GM19467 (cell line): ENCODE results near the gene PTPRG.

Experiments used
- ATAC-seq: cut with Tn5 transposase; IDR thresholded peaks from one replicate; pipeline ENCODE4 v1.9.1; 2021; ENCODE audit warnings: mild to moderate bottlenecking, moderate library complexity; ENCODE audit not compliant: unreplicated experiment

Gene PTPRG

DNA sequence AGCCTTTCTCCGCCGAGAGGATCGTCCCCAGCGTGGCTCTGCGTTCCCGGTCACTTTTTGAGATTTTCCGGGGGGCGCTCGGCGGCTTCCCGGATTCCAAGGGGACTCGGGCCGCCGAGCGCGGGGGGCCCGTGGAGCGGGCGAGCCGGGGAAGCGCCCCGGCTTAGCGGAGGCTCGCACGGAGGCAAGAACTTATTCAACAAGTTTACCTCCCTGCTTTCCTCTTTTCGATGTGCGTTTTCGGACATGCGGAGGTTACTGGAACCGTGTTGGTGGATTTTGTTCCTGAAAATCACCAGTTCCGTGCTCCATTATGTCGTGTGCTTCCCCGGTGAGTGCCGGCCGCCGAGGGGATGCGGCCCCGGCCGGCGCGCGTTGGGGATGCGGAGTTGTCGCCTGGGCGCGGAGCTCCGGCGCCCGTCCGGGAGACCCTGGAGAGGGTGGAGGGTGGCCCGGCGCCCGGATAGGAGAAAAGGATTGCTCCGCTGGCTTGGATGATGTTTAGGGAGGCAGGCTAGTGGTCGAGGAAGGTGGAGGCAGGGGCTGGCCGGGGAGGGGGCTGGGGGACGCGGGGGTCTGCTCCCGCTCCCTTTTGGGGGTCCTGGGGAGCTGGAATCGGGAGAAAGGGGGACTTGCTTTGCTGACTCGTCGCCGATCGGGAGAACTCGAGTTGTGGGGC is 810 bp downstream of the PTPRG start:
- ATAC-seq = no peak

DNA sequence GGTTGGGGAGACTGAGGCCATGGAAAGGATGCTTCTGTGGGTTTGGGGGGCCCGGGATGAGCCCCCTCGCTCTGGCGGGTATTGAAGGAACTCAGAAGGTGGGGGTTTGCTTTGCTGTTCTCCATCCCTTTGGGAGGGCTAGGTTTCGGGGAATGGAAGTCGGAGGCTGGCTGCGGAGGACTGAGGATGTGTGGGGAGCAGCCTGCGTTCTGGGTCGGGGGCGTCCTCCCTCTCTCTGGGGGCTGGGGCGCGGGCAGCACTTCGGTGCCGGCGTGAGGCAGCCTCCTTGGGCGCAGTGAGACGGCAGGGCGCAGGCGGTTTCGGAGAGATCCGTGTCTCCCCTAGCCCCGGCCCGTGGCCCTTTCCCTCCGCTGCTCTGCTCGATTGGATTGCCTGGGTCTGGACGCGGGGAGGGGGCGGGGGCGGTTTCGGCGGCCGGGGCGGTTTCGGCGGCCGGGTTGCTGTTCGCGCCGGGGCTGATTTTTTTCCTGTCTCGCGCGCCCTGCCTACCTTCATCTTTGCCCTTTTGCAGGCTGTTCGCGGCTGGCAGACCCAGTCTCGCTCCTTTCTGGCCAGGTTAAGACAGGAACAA is 1.4 kb downstream of the PTPRG start:
- ATAC-seq = no peak

DNA sequence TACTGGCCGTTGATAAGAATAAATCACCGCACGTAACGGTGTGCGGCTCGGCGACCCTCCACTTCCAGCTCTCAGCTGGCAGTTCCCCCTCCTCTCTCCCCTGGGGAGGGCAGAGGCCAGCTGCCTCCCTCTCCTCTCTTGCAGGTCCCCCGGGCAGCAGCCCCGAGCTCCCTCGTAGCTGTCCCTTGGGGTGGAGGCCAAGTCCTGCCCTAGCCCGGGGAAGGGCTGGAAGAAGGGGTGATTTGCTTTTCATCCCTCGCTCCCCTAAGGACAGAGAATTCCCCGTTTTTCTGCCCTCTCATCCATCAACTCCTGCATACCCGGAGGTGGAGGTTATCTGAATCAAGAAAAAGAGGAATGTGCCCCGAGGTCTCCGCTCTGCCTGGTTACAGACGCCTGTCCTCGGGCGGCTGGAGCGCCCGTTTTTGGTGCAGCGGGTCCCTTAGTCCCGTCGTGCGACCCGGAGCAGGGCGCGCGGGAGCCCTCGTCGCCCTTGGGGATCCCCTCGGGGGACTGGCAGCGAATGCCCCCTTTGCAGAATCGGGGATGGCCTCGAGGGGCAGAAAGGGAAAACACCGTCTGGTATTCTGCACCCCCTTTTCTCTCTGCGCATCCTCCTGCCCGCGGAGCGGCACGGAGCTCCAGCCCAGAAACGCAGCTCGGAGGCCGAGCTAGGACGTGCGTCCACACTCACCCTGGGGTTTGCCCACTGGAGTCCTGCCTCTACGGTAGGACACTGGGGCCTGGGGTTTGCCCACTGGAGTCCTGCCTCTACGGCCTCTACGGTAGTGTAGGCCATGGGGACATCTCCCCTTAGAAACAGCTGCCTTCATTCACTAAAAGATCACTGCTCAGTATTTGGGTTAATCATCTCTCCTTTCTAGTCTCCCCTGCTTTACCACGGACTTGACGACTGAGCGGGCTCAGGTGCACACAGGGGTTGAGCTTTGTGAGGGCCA is 2.2 kb downstream of the PTPRG start:
- ATAC-seq = no peak

DNA sequence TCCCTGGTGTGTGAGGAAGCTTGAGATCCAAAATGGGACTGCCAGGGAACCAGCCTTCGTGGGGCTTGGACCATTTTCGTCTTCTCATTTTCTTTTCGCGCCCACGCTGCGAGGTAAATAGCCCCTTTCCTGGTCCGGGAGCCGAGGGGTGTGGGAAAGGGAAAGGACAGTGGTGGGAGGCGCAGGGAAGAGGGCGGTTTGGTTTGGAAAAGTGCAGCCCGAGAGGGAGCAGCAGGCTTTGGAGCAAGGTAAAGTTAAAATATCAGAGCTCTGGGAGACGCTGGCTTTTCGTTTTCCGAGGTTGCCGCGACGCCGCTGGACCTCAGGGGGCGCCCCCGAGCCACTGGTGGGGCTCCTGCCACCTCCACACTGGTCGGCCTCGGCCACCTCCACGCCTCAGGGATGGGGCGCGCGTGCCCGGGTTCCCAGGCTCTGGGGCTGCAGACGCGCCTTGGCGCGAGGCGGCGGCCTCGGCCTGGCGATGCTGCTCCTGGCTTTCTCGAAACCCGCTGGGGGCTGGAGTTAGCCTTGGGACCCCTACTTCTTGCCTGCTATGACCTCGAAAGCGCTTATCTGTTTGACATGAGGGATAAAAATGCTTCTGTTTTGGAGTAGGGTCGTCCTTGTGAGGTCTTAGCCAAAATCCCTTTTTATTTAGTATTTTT is 3.2 kb downstream of the PTPRG start:
- no peak for ATAC-seq

DNA sequence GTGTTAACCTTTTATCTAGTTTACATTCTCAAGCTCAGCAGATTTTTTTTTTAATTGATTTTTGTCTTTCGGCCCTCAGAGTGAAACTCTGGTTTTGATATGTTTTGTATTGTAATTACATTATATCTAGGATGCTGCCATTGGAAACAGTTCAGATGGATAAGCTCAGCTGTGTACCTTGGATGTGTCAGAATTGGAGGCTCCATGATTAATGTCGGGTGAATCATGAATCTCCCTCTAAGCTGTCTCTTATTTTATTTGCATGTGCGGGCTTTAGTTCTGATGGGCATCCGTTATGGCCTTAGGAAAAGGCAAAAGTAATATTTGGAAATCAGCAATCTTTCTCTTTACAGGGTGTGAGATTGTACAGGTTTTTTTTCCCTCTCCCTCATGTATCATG is 4.2 kb downstream of the PTPRG start:
- no peak for ATAC-seq

DNA sequence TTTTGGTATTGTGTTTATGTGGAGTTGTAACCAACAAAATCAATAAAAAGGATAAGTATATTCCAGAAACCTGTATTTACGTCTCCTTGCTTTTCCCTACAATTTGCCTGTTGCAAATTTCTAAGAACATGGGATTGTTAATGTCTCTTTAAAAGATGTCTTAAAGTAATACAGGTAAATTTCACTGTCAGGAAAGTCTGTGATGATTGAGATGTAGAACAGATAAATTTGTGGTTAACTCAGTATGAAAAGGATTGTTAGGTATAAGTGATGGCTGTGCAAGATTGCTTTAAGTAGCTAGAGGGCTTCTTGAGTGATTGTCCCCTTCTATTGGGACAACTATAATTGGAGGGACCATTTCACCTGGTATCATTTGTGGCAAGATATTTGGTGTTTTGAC is 6.8 kb downstream of the PTPRG start:
- ATAC-seq = no peak

DNA sequence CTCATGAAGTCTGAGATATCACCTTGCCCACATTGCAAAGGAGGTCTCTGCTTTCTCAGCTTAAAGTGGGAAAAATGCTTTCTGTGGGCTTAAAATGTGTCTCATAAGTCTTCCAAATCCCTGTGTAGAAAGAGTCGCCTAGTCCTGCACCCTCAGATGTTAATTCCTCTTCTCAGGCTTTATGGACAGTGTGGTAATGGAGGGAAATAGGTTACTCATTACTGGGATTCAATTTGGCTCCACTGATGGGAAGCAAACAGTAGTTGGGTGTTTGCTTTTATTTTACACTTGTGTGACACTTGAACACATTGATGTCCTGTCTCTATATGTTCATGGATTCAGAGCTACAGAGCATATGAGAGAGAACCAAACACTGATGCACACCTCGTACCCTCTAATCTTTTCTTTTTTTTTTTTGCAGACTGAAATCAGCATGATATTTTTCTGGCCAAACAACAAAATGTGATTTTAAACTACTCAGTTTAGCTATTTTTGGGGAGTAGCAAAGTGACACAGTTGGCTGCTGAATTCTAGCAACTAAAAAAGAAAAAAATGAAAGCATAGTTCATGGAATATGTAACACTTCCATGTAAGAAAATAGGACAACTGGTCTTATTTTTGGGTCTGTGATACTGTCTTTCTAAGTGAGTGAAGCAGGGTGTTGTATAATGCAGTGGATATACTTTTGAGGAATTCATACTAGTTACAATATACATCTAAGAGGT is 8.6 kb downstream of the PTPRG start:
- no peak for ATAC-seq

DNA sequence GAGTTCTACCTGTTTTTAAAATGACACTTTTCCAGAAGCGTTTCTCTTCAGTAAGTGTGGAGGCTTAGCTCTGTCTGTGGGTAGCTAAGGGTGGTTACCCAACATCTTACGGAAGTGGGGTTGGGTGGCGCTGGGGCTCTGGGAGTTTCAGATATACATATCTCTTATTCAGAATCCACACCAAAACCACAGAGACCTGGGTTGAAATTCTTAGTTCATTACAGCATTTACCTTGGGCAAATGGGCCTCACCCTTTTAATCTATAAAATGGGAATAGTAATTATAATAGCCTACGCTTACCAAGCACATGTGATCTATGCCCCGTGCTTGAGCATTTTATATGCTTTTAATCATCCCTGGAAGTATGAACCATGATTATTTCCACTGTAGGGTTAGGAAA is 9.4 kb downstream of the PTPRG start:
- no peak for ATAC-seq

DNA sequence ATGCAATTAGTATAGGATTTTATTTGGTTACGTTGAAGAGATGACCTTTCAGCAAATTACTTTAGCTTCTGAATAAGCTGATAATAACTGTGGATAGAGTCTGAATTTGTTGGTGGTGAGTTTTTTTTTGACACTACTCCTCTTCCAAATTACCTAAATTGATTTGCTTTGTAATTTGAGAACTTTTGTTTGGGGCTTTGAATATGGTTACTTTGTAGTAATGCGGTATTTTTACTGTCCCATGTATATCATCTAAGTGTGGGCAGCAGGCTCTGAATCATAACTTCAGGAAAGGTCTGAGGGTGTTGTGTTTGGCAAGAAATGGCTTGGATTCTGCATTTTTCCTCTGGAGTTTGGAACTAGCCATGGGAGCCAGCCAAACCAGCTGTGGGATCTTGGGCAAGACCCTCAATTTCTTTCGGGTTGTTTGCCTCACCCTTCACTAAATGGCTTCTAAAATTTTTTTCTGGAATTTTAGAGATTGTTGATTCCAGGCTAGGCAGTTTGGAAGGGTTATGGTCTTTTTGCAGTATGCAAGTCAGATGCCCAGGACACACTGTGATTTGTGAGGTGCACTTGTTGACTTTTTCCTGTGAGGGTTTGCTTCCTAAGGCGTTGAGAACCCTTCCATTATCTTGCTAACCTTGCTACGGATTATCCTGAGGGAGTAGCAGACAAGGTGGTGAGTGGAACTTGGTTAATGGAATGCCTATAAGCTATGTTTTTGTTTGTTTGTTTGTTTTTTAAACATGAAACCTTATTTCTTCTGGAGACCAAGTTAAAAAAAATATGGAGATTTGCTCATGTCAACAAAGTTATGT is 10.4 kb downstream of the PTPRG start:
- ATAC-seq = no peak

DNA sequence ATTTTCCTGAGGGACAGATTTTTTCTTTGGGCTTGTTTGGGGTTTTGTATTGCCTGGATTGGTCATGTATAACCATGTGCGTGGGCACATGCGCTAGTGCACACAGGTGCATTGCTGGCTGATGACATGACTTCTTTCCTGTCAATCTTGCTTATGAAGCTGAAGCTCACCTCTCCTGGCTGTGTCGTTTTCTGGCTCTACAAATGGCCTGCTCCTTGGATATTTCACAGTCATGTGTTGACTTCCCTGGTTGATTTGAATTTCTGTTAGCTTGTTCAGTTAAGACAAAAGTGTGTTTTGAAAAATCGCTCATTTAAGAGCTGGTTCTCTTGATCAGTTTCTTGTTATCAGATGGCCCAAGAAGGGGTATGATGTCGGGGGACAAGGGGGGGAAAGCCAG is 11.5 kb downstream of the PTPRG start:
- ATAC-seq = no peak

DNA sequence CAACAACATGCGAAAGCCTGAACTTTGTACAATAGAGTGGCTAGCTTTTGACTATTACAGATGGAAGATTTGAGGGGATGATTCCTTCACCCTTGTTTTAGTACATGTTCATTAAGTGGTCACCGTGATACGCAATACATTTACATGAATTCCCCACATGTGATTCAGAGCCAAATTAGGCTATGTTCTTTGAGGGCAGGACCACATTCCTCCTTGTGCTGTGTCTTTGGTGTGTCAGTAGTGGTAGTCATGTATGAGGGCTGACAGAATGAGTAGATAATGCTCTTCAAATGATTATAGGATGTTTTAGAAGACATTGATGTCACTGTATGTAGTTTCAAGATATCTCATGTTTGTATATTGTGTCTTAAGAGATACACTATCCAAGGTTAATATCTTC is 12.1 kb downstream of the PTPRG start:
- no peak for ATAC-seq

DNA sequence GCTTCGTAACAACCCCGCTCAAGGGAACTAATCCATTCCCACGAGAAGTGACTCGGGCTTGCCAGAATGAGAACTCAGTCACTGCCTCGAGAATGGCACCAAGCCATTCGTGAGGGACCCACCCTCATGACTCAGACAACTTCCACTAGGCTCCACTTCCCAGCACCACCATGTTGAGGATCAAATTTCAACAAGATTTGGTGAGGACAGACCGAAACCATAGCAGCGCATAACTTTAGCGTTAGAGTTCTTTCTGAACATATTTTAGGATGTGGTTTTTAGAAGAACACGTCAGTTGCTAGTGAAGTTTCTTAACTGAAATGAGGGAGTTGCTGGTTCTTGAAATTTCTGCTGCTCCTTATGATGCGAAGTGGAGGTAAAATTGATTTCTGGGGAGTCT is 13.5 kb downstream of the PTPRG start:
- no peak for ATAC-seq

DNA sequence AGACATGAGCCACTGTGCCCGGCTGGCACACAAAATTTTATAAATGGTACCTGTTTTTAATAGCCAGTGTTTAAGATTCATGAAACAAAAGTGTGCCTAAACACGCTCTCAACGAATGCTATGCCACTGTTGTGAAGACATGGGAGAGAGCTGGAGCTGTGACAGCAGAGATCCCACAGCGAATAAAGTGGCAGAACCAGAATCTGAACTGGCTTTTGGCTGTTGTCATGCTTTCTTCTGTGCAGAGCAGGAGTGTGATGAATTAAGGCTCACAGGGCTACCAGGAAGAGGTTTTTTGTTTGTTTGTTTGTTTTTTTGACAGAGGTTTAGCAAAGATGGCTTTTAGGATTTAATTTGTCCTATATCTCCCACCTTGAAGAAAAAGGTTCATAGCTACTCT is 14.5 kb downstream of the PTPRG start:
- ATAC-seq = no peak

DNA sequence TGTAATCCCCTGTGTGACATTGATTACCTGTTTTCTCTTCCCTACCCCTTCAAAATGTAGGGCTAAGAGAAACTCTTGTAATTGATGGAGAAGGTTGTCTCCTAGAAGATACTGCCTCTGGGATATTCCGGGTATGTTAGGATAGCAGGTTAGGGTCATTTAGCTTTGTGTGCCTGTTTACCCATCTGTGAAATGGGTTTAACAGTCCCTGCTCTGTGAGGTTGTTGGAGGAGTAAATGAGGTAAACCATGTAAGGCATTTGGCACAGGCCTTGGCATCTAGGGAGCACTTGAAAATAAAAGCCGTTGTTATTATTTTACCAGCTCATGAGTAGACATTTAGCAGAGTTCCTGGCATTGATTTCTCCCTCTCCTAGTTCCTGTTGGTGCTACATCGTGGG is 16.4 kb downstream of the PTPRG start:
- ATAC-seq = no peak

DNA sequence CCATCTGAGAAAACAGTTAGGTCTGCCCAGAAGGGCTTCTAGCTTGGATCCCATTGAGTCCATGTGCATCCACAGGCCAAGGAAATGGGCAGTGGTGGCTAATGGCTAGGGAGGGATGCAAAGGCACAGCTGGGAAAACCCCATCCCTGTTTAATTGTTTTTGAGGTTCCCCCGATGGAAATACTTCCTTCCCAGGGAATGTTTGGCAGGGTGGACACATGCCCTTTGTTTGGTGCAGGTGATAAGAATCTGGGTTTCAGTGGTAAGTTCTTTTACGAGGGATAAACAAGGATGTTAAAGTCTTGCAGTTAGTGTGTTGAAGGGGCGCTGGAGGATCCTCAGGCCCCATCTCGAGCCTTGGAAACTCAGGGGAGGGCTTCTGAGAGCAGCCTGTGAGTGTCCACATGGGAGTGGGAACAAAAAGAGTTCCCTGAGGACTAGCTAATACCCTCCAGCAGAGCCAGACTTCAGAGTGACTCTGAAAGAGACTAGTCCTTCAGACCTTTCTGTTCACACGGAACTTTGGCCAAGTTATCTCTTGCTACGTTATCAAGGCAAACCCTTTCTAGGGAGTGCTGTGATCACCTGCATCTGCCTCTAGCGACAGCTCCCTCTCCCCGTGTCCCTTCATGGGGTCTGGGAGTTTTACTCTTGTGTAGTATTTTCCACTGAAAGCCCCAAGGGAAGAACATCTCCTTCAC is 17.4 kb downstream of the PTPRG start:
- no peak for ATAC-seq

DNA sequence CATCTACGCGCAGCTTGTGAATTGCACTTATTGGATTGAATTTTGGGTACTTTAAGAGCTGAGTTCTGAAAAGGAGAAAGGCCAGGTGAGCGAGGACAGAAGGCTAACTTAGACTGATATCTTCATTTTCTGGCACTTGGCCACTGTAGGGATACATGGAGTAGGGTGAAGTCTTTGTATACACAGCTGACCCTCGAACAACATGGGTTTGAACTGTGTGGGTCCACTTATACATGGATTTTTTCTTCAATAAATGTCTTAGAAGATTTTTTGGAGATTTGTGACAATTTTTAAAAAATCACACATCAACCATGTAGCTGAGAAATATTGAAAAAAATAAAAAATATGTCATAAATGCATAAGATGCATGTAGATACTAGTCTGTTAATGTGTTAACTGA is 18.3 kb downstream of the PTPRG start:
- no peak for ATAC-seq

DNA sequence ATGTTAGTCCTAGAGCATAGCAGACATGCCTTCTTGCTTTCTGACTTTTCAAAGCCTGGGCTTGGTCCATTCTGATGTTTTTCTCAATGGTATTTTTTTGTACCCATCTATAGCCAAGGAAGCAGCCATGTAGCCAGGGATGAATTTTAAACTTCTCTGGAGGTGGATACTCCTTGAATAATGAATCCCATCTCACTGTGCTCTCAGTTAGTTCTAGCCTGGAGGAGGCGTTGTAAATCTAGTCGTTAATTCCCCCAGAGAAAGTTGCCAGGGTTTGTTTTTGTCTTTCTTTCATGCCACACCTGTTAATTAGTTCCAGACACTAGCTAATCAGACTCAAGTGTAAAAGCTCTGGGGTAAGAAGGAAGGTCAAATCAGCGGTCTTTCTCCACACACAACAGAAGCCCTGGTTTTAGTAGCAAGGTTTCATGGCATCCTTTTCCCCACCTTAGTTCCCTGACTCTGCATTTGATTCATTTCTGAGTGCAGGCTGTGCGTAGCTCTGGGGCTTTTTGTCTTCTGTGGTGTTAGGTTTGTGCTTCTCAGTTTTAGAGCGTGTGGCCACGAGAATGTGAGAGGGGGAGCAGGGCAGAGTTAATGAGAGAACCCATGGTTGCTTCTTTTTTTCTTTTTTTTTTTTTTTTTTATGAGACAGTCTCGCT is 19.7 kb downstream of the PTPRG start:
- no peak for ATAC-seq

DNA sequence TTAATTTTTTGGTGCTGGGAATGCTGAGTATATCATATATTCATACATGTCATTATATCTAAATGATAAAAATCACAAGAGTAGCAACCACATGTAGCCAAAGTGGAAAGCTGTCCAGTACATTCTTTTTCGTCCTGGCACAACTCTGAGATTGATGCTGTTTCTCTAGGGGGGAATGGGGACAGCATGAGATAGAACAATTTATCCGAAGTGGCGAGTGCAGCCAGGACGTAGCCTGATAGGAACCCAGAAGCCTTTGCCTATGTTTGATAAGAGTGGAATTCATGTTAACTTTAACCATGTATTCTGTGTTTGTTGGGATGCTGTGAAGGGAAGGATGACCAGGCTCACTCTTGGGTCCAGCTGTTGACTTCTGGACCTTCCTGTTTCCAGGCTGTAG is 20.9 kb downstream of the PTPRG start:
- no peak for ATAC-seq

DNA sequence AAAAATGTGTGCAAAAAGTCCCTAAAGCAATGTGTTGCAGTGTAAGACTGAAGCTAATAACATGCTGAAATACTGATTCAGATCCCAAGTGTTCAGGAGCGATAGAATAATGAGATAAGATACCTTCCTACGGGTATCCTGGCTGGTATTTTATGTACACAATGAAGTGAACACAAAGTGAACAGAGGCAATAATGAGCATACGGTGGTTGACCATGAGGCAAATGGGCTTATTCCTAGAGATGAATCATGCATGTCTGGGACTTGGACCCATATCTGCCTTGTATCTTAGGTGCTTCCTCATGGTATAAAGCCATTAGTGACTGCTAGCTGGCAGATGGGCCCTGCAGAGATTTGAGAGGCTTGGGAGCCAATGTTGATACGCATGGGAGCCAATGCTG is 21.5 kb downstream of the PTPRG start:
- ATAC-seq = no peak
